ENCODE measurements around the gene MYL12A.

DNA sequence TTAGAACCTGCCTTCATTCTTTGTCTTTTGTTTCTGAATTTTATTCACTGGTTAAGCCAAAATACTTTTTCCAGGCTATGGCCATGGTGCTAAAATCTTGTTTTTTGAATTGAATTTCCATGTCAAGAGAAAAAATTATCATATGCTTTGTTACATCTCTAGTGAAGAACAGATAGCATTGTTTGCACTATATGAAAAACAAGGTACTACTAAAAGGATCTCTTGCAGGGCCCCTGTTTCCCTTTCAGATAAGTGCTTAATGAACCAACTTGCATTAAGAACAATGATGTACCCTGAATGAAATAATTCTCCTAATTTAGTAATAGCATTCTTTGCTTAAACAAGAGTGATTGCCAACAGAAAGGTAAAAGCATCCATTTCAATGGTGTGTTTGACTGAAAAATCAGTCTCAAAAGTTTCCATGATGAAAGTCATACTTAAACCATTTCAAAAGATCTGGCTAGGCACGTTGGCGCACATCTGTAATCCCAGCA lies 10.1 kb downstream of the MYL12A start:
- TF ChIP-seq CTCF (IDR thresholded peaks at IDR 0.05) (no peak), POLR2AphosphoS5 (IDR thresholded peaks at IDR 0.05) (no peak)
